NCI-H128 (cell line): Measurements from ENCODE around the gene NDUFA6.
"Not testable (repeated sequence)": the region's sequence is repeated elsewhere in the genome, so short reads cannot be mapped to it uniquely, and the experiment has no call there.

ENCODE experiments used
- DNase-seq: peaks from one replicate; lab custom pipeline; 2025; ENCODE audit not compliant: unreplicated experiment; lab: John Stamatoyannopoulos, UW

NDUFA6 gene

DNA sequence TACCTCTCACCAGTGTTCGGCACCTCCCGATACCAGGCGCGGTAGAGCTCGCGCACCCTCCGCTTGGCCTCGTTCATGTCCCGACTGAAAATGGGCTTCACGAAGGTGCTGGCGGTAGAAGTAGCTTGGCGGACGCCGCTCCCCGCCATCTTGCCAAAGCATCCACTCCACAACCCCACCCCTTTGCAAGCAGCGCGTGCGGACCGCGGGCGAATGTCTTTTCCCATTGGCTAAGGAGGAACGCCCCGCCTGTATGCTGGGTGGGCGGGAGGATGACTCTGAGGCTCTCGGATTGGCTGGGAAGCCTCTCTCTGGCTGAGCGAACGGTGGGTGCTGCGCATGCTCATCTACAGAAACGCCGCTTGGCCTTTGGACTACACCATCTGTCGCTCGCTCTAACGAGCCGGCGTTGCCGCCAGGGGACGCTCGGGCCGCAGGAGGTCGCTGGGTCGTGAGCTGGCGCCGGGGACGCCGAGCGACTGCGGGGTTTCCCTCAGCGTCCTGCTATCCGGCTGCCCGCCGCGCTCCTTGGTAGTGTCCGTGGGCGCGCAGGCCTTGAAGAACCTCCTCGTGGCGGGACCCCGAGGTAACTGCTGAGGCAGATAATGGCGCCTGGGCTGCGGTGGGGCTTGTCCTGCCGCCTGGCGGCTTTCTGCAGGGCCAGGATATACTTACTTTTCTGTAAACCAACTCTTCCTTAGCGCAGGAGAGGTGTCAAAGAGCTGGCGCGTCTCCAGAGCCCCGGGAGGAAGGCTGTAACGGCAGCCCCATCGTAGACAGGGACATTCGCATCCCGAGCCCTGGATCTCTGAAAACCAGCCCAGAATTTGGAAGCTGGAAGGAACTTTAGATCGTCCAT lies at the start of gene NDUFA6:
NDUFA6 (minus strand) TSS at position 177 of the 859 bp plus-strand sequence; CDS start at position 149, 28 bp downstream.
- DNase-seq, result peak; percentile 95

DNA sequence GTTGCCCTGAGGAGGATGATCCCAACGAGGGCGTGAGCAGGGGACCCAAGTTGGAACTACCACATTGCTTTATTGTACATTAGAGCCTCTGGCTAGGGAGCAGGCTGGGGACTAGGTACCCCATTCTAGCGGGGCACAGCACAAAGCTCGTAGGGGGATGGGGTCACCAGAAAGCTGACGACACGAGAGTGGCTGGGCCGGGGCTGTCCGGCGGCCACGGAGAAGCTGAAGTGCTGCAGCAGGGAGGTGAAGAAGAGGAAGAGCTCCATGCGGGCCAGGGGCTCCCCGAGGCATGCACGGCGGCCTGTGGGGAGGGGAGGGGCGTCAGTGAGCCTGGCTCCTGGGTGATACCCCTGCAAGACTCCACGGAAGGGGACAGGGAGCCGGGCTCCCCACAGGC lies 49.6 kb upstream of the NDUFA6 start:
- DNase-seq, result not testable (repeated sequence)

DNA sequence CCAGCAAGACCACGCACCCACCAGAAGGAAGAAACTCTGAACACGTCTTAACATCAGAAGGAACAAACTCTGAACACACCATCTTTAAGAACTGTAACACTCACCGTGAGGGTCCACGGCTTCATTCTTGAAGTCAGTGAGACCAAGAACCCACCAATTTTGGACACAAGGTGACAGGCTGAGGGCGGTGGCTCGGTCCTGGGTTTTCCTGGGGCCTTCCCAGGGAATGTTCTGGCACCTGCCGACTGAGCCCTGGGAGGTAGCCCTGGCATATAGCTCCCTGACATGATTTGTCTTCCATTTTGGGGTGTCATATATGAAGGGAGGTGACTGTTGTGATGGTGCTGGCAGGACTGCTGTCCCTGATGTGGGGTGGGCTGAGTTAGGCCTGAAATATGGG lies 48.9 kb upstream of the NDUFA6 start:
- not testable (repeated sequence) for DNase-seq

DNA sequence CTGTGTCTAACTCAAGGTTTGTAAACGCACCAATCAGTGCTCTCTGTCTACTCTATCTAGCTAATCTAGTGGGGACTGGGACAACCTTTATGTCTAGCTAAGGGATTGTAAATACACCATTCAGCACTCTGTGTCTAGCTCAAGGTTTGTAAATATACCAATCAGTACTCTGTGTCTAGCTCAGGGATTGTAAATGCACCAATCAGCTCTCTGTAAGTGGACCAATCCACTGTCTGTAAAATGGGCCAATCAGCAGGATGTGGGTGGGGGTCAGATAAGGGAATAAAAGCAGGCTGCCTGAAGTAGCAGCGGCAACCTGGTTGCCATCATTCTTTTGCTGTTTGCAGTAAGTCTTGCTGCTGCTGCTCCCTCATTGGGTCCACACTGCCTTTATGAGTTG lies 48.4 kb upstream of the NDUFA6 start:
- DNase-seq, result no peak

DNA sequence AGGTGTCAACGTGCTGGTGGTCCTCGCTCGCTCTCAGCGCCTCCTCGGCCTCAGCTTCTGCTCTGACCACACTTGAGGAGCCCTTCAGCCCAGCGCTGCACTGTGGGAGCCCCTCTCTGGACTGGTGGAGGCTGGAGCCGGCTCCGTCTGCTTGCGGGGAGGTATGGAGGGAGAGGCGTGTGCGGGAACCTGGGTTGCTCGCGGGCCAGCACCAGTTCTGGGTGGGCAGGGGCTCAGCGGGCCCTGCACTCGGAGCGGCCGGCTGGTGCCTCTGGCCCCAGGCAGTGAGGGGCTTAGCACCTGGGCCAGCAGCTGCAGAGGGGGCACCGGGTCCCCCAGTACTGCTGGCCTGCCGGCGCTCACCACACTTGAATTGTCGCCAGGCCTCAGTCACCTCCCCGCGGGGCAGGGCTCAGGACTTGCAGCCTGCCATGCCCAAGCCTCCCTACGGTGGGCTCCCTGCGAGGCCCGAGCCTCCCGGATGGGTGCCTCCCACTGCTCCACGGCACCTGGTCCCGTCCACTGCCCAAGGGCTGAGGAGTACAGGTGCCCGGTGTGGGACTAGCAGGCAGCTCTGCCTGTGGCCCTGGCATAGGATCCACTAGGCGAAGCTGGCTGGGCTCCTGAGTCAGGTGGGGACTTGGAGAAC lies 47.7 kb upstream of the NDUFA6 start:
- DNase-seq, result no peak

DNA sequence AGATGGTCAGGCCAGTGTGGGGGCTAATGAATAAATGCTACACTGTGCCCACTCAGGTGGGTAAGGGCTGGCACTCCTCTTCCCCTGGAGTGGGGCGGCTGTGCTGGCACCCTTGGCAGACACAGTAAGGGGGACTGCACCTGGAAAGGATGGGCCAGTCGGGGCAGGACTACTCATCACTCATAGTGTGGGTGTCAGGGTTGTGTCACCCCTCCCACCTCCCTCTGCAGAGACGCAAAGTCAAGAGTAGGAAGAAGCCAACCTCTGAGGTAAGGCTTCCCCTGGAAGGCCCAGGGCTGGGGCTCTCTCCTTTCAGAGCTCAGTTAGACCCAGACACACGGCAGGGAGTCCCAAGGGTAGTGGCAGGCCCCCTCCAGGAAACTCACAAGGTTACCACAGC lies 45.1 kb upstream of the NDUFA6 start:
- not testable (repeated sequence) for DNase-seq

DNA sequence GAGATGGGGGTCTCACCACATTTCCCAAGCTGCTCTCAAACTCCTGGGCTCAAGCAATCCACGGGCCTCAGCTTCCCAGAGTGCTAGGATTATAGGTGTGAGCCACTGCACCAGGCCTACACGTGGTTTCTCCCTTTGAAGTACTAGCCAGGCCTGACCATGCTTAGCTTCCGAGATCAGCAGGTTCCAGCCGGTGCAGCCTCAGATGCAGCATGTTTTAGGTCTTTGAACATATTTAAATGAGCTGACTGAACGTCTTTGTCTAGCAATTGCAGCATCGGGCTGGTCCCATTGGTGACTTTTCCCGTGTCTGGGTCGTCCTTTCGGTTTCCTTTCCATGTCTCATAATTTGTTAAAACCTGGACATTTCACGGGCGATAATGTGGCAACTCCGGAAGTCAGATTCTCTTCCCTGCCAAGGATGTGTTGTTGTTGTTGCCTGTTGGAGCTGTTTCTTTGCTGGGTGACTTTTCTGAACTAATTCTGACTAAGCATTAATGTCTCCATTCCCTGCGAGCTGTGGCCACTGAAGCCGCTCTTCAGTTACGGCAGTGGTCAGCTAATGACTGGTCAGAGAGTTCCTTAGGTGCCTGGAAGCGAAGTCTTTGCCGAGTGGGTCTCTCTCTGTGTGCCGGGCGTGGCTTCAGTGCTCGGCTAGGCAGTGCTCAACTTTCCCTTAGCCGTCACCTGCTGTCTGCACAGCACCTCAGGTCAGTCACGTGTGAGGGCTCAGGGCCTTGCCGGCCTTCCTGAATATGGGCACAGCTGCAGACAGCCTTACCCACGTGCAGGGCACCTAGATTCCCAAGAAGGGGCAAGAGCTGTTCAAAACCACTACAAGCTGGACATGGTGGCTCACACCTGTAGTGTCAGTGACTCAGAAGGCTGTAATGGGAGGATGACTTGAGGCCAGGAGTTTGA lies 43.8 kb upstream of the NDUFA6 start:
- DNase-seq, result no peak

DNA sequence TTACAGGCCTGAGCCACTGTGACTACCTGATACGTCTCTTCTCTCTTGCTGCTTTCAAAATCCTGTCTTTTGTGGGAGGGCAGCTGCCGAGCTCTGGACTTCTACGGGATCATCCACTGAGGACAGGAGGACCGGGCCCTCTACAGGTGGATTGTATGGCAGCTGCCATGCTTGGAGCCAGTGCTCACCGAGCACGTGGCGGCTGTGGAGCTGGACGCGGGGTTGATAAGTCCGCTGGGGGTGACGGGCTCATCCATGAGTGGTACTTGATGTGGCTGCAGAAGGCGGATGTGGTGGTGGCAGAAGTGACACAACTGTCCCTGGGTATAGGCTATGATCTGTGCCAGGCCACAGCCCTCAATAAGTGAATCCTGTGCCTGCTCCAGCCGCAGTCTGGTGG lies 41.9 kb upstream of the NDUFA6 start:
- DNase-seq, result no peak

DNA sequence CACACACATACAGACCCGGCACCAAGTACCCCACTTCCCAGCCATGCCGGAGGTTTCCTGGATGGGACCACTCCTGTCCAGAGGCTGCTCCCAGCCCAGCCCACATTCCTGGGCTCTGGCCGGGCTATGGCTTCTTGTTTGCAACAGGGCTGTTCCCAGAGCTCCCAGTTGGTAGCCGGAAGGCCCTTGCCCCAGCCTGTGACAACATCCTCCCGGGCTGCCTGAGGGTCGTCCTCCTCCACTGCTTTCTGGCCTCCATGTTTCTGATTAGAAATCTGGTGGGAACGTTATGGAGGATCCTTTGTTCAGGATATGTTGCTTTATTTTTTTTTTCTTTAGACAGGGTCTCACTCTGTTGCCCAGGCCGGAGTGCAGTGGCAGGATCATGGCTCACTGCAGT lies 41.0 kb upstream of the NDUFA6 start:
- DNase-seq, result no peak

DNA sequence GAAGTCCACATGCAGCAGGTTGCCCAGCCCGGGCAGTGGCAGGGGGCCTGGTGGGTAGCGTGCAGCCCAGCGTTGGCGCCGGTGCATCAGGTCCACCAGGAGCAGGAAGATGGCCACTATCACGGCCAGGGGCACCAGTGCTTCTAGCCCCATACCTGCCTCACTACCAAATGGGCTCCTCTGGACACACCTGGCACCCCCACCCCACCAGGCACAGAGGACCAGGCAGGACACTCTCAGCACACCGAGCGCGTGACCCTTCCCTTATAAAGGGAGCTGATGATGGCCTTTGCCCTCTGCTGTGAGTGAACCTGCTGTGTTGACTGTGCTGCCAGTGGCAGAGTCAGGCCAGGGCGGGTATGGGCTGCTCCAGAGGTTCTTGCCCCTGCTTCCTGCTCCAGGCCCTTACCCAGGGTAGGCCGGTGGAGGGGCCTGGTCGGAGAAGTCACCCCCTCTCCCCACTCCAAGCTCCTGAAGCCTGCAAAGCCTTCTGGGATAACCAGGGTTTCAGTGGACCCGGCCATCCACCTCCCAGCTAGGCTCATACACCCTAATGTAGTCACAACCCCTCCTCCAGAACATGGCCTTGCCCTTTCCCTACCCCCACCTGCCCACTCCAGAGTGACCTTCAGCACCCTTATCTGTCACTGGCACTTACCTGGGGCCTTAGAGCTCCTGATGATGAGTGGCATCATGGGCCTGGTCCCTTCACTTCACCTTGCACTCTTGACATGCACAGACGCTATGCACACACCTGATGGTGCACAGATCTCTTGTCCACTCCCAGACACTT lies 40.3 kb upstream of the NDUFA6 start, which contains the start of gene CYP2D6:
CYP2D6 (minus strand) TSS at position 172 of the 793 bp plus-strand sequence; CDS start at position 153, 19 bp downstream.
- not testable (repeated sequence) for DNase-seq

DNA sequence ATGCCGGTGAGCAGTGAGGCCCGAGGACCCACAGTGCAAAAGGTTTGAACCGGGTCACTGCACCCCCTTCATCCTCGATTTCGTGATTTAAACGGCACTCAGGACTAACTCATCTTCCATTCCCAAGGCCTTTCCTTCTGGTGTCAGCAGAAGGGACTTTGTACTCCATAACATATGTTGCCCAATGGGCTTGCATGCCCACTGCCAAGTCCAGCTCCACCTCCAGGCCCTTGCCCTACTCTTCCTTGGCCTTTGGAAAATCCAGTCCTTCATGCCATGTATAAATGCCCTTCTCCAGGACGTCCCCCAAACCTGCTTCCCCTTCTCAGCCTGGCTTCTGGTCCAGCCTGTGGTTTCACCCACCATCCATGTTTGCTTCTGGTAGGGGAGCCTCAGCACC lies 39.6 kb upstream of the NDUFA6 start:
- not testable (repeated sequence) for DNase-seq

DNA sequence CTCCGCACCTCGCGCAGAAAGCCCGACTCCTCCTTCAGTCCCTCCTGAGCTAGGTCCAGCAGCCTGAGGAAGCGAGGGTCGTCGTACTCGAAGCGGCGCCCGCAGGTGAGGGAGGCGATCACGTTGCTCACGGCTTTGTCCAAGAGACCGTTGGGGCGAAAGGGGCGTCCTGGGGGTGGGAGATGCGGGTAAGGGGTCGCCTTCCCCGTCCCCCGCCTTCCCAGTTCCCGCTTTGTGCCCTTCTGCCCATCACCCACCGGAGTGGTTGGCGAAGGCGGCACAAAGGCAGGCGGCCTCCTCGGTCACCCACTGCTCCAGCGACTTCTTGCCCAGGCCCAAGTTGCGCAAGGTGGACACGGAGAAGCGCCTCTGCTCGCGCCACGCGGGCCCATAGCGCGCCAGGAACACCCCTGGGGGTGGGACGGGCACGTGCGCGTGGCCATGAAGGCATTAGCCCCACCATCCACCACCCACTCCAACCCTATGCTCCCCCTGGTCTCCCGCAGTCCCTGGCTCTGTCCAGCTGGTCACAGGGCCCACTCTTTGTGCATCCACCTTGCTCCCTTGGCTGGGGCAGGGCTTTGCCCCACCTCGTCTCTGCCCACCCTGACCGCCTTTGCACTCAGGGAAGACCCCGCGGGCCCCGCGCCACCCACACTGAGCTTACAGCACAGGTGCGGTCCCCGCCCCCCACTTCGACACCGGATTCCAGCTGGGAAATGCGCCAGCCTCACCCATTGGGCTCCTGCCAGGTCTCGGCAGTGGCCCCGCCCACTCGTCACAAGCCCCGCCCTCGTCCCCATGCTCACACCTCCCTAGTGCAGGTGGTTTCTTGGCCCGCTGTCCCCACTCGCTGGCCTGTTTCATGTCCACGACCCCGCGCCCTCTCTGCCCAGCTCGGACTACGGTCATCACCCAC lies 38.5 kb upstream of the NDUFA6 start:
- not testable (repeated sequence) for DNase-seq

DNA sequence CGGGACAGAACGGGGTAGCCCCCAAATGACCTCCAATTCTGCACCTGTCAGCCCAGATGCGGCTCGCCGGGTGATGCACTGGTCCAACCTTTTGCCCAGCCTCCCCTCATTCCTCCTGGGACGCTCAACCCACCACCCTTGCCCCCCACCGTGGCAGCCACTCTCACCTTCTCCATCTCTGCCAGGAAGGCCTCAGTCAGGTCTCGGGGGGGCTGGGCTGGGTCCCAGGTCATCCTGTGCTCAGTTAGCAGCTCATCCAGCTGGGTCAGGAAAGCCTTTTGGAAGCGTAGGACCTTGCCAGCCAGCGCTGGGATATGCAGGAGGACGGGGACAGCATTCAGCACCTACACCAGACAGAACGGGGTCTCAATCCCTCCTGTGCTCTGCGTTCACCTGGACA lies 37.4 kb upstream of the NDUFA6 start:
- DNase-seq, result not testable (repeated sequence)

DNA sequence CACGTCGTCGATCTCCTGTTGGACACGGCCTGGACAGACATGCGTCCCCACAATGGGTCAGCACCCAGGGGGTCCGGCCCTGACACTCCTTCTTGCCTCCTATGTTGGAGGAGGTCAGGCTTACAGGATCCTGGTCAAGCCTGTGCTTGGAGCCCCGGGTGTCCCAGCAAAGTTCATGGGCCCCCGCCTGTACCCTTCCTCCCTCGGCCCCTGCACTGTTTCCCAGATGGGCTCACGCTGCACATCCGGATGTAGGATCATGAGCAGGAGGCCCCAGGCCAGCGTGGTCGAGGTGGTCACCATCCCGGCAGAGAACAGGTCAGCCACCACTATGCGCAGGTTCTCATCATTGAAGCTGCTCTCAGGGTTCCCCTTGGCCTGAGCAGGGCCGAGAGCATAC lies 37.0 kb upstream of the NDUFA6 start:
- no peak for DNase-seq

DNA sequence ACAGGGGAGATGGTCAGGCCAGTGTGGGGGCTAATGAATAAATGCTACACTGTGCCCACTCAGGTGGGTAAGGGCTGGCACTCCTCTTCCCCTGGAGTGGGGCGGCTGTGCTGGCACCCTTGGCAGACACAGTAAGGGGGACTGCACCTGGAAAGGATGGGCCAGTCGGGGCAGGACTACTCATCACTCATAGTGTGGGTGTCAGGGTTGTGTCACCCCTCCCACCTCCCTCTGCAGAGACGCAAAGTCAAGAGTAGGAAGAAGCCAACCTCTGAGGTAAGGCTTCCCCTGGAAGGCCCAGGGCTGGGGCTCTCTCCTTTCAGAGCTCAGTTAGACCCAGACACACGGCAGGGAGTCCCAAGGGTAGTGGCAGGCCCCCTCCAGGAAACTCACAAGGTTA lies 33.0 kb upstream of the NDUFA6 start:
- not testable (repeated sequence) for DNase-seq

DNA sequence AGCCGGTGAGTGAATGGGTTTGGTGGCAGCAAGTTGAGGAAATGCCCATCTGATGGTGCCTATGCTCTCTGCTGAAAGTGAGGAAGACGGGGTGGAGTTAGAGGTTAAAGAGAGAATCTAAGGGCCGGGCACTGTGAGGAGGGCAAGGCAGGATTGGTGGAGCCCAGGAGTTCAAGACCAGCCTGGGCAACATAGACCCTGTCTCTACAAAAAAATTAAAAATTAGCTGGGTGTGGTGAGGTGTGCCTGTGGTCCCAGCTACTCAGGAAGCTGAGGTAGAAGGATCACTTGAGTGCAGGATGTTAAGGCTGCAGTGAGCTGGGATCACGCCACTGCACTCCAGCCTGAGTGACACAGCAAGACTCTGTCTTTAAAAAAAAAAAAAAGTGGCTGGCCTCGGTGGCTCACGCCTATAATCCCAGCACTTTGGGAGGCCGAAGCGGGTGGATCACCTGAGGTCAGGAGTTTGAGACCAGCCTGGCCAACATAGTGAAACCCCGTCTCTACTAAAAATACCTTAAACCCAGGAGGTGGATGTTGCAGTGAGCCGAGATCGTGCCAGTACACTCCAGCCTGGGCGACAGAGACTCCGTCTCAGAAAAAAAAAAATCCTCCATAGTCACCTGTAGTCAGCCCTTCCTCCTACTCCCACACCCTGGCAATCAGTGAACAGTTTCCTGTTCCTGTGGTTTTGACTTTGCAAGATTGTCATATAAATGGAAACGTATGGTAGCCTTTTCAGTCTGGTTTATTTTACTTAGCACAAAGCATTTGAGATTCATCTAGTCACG lies 29.9 kb upstream of the NDUFA6 start:
- DNase-seq, result not testable (repeated sequence)

DNA sequence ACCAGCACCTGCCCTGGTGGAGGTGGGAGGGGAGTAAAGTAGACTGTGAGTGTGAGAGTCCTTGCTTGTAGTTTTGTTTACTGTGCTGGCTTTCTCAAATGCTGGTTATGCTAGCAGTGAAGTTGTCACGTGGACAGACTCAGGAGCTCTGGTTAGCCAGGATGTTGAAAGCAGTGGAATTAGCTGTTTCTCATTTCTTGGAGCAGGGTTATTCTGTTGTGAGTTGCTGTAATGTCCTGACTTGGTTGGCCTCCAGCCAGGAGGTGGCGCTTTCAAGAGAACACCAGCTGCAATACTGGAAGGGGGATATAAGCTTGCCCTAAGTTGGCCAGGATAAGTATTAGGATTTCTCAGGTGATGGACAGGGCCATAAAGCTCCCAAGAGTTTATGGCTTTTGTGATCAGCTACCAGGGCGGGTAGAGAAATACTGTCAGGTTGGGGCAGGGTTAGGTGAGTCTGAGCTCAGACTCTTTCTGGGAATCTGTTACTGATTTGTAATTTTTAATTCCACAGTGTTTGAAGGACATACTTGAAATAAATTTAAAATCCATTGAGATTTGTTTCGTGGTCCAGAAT lies 26.4 kb upstream of the NDUFA6 start:
- DNase-seq, result no peak

DNA sequence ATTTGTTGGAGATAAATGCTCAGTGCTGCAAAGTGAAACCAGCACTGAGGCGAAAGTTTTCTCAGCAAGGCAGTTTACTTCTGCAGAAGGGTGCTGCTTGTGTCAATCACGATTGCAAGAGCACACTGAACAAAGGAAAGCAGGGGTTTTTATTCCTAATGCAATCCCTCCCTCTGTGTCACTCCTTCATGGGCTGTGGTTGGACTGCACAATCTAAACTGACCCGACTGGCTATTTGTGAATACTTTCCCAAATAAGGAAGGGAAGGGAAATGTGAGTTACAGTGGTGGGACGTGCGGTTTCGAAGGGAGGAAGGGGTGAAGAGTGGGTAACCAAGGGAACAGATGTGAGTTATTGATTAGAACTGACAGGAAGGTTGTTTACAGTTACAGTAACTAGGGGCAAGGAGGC lies 24.9 kb upstream of the NDUFA6 start:
- DNase-seq, result not testable (repeated sequence)
